NCI-H2227 (cell line): ENCODE data around the gene SNN.

Experiments used
- DNase-seq: peaks from one replicate; lab custom pipeline; 2025; ENCODE audit not compliant: unreplicated experiment; lab: John Stamatoyannopoulos, UW

The SNN gene

DNA sequence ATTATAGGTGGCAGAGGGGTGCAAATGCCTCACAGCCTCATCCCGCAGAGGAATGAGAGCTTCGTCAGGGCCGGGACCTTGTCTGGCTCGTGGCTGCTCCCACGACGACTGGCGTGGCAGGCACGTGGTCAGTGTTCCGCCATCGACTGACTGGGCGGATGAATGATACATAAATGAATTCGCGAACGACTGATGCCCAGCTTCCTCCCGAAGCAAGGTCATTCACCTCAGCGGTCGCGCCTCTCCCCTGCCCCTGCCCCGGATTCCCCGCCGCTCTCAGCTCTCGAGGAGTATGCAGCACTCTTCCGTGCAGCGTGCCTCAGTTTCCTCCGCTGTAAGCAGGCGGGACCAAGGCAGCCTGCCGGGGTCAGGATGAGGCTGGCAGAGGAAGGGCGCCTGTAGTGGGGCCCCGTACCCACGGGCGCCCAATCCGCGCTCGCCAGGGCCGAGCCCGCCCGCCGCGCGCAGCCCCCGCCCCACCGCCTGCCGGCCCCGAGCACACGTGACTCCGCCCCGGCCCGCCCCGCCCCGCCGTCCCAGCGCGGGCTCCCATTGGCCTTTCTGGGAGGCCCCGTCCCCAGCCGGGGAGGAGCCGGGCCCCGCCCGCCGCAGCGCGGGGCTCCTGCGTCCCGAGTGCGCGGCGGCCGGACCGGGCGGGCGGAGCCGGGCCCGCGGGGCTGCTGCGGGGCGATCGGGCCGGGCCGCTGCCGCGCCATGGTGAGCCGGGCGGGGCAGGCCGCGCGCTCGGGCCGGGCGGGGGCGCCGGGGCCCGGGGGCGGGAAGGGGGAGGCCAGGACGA is at the start of gene SNN:
SNN (plus strand) TSS at position 632 of the 799 bp plus-strand sequence. CDS start 7,605 bp downstream, outside the sequence.
- peak; percentile 95 for DNase-seq

GRCh38 chr16:11619327-11619851 is 48.9 kb upstream of the SNN start:
- DNase-seq = no peak

DNA sequence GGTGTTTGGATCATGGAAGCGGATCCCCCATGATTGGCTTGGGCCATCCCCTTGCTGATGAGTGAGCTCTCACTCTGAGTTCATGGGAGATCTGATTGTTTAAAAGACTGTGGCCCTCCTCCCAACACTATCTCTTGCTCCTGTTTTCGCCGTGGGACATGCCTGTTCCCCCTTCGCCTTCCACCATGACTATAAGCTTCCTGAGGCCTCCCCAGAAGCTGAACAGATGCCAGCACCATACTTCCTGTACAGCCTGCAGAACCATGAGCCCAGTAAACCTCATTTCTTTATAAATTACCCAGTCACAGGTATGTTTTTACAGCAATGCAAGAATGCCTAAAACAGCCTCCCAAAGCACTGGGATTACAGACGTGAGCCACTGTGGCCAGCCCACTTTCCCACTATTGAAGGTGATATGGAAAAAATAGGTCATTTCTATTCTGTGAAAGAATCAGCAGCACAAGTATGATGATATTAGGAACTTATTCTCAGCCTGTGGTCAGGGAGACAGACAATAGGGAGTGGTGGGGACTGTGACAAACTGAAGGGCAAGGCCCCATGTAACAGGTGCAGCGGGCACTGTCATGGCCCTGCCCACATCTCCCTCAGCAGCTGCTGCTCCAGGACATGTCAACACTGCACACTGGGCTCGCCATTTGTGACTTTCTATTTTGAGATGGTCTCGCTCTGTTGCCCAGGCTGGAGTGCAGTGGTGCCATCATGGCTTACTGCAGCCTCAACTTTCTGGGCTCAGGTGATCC is 47.8 kb upstream of the SNN start:
- DNase-seq = no peak

GRCh38 chr16:11621539-11621919 is 46.7 kb upstream of the SNN start:
- no peak for DNase-seq

- no peak for DNase-seq
These were observed 46.2 kb upstream of the SNN start for GRCh38 chr16:11621920-11622651.

- DNase-seq = no peak
These were observed 44.0 kb upstream of the SNN start for GRCh38 chr16:11624205-11624604.

DNA sequence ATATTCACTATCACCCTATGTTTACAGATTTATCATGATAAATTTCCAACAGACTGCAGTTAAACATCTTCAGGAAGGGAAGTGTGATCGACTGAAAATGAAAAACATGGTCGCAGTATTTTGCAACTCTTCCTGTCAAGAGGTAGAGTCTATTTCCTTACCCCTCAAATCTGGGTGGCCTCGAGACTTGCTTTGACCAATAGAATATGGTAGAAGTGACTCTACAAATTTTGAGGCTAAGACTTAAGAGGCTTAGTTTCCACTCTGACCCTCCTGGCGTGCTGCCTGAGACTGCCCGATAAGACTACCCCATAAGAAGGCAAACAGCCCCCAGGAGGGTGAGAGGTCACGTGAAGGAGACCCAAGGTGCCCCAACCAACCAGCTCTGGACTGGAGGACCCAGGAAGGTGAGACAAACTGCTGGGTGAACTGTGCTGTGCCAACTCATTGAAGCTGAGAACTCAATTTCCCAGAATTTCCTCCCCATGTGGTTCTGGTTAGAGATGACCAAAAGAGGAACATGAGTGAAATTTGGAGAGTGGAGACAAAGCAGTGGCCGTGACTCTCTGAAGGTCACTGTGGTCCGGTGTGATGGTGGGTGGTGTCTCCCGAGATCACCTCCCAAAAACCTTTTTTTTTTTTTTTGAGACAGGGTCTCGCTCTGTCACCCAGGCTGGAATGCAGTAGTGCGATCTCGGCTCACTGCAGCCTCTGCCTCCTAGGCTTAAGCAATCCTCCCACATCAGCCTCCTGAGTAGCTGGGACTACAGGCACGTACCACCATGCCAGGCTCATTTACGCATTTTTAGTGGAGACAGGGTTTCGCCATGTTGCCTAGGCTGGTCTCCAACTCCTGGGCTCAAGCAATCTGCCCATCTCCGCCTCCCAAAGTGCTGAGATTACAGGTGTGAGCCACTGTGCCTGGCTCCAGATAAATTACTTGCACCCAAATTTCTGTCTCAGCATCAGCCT is 43.3 kb upstream of the SNN start:
- no peak for DNase-seq

DNA sequence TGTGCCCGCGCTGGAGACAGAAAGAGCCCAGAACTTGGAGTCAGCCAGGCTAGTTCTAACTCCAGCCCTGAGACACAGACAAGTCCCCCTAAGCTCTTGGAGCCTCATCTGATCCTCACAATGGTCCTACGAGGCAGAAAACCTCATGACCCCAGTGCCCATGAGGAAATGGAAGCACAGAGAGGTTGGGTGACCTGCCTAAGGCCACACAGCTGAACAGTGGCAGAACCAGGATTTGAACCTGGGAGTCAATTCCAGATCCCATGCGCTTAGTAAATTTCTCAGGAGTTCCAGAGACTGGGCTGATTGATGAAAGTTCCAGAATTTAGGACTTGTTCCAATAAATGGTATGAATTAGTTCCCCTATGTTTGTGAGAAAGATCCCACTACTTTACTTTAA is 42.5 kb upstream of the SNN start:
- DNase-seq = no peak

DNA sequence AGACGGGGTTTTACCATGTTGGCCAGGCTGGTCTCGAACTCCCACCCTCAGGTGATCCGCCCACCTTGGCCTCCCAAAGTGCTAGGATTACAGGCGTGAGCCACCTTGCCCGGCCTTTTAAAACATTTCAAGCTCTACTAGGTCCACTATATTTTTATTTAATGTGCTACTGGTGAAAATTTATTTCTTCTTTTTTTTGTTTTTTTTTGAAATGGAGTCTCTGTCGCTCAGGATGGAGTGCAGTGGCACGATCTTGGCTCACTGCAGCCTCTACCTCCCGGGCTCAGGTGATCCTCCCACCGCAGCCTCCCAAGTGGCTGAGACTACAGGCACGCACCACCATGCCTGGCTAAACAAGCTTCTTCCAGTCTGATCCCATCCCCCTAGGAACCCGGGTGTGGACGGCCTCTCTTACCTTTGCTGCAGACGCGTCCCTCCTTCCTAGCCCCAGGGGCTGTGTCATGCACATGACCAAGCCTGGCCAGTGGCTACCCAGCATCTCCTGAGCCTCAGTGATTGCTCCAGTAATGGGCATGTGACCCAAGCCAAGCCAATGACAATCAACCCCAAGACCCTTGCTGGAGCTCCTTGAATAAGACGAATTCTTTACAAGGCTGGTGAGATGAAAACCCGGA is 41.5 kb upstream of the SNN start:
- no peak for DNase-seq

- DNase-seq = no peak
These were observed 41.0 kb upstream of the SNN start for GRCh38 chr16:11627292-11627663.

GRCh38 chr16:11627822-11628457 is 40.3 kb upstream of the SNN start:
- no peak for DNase-seq

- no peak for DNase-seq
These were observed 38.9 kb upstream of the SNN start for GRCh38 chr16:11629071-11630030.

DNA sequence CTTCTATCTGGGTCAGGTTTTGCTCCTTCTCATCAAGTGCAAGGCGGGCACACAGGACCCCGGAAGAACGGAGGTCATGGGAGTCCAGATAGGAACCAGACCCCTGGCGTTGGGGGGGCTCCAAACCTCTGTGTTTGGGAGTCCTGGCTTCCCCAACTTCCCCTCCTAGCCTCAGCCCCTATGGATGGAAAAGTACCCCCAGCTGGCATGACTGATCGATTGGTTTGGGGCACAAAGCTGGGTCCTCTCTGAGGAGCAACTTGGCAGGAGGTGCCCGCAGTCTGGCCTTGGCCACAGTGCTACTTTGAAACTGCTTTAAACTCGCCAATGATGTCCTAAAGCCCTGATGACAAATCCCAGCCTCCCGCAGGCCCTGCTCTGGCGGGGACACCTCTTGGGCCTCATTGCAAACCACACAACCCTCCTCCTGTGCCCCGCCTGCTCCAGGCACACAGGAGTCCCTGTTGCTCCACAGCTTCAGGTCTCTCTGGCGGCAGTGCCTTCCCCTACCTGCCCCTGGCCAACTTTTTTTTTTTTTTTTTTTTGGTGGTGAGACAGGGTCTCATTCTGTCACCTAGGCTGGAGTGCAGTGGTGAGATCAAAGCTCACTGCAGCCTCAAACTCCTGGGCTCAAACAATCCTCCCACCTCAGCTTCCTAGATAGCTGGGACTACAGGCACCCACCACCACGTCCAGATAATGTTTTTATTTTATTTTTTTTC is 38.0 kb upstream of the SNN start:
- DNase-seq = no peak

GRCh38 chr16:11630768-11631056 is 37.5 kb upstream of the SNN start:
- no peak for DNase-seq

DNA sequence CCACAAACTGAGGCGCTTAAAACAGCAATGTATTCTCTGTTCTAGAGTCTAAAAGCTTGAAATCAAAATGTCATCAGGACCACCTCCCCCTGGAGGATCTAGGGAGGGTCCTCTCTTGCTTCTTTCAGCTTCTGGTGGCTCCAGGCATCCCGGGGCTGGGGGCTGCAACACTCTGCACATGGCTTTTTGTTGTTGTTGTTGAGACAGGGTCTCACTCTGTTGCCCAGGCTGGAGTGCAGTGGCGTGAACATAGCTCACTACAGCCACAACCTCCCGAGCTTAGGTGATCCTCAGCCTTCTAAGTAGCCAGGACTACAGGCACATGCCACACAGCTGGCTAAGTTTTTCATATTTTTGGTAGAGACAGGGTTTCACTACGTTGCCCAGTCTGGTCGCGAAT is 37.0 kb upstream of the SNN start:
- no peak for DNase-seq

GRCh38 chr16:11632455-11632939 is 35.8 kb upstream of the SNN start:
- no peak for DNase-seq

GRCh38 chr16:11633113-11633512 is 35.1 kb upstream of the SNN start:
- DNase-seq = no peak

- DNase-seq = no peak
These were observed 33.9 kb upstream of the SNN start for GRCh38 chr16:11634312-11634711.
